GM12875 (cell line): Measurements from ENCODE around the gene RAP1GAP2.

ENCODE experiments used
- H3K4me3 ChIP-seq: one replicate; pipeline ENCODE4 v1.5.1; 2011; ENCODE audit warnings: low read depth, low read length, control low read depth
- CTCF ChIP-seq: IDR thresholded peaks from 2 replicates; pipeline ENCODE4 v1.5.1; 2011; ENCODE audit warnings: low read depth, mild to moderate bottlenecking, control low read depth, inconsistent platforms, low read length, moderate library complexity, borderline replicate concordance; ENCODE audit not compliant: insufficient read depth

RAP1GAP2 gene

GRCh38 chr17:2758870-2759269, 37.4 kb upstream of the RAP1GAP2 start:
- TF ChIP-seq CTCF, result no peak
- no peak overlapping the region for H3K4me3 ChIP-seq

- H3K4me3 ChIP-seq, result no peak overlapping the region
- no peak for TF ChIP-seq CTCF
Observed at GRCh38 chr17:2770129-2770528, 26.1 kb upstream of the RAP1GAP2 start.

- TF ChIP-seq CTCF, result no peak
- H3K4me3 ChIP-seq, result no peak overlapping the region
Observed at GRCh38 chr17:2775206-2775605, 21.0 kb upstream of the RAP1GAP2 start.

GRCh38 chr17:2776589-2777241, 19.5 kb upstream of the RAP1GAP2 start:
- H3K4me3 ChIP-seq, result no peak overlapping the region
- TF ChIP-seq CTCF, result no peak

GRCh38 chr17:2777242-2777867, 18.9 kb upstream of the RAP1GAP2 start:
- no peak for TF ChIP-seq CTCF
- H3K4me3 ChIP-seq, result no peak overlapping the region

GRCh38 chr17:2778489-2778888, 17.7 kb upstream of the RAP1GAP2 start:
- TF ChIP-seq CTCF, result no peak
- no peak overlapping the region for H3K4me3 ChIP-seq

GRCh38 chr17:2779545-2779944, 16.7 kb upstream of the RAP1GAP2 start:
- TF ChIP-seq CTCF, result no peak

More at GRCh38 chr17:2779545-2779944, 16.7 kb upstream of the RAP1GAP2 start:
- H3K4me3 ChIP-seq, result no peak overlapping the region
